H1 (cell line): Measurements from ENCODE around the gene ADAMTS17. TPM values are rescaled to one million over a fixed set of nuclear protein-coding genes. Genes with fewer than 3 reads are reported as not detected.

Source experiments
- CBX8 ChIP-seq: fragments of 300-800, 300-1000 bp; sonication (generic); IDR thresholded peaks from 2 replicates; pipeline ENCODE4 v1.7.1; 2016; ENCODE audit warnings: low read depth, low read length, borderline replicate concordance
- EZH2 ChIP-seq: fragments of 200-600 bp; sonication (generic); IDR thresholded peaks from 2 replicates; pipeline ENCODE4 v1.7.1; 2012; ENCODE audit warnings: low read depth, mild to moderate bottlenecking, moderate library complexity, low read length, inconsistent platforms; ENCODE audit not compliant: severe bottlenecking
- HDAC6 ChIP-seq: IDR thresholded peaks from one replicate; pipeline ENCODE4 v1.7.1; 2012; ENCODE audit warnings: low read depth, mild to moderate bottlenecking, inconsistent platforms, low read length, moderate library complexity
- NRF1 ChIP-seq: IDR thresholded peaks from 2 replicates; pipeline ENCODE4 v1.6.1; 2011; ENCODE audit warnings: mild to moderate bottlenecking, low read depth, low read length, improper control_type of control experiment
- SIRT6 ChIP-seq: IDR thresholded peaks from one replicate; pipeline ENCODE4 v1.7.1; 2012; ENCODE audit warnings: low read length, inconsistent platforms
- SP4 ChIP-seq: IDR thresholded peaks from 2 replicates; pipeline ENCODE4 v1.6.1; 2012; ENCODE audit warnings: low read length, inconsistent platforms
- SRF ChIP-seq: IDR thresholded peaks from 2 replicates; pipeline ENCODE4 v1.6.1; 2011; ENCODE audit warnings: mild to moderate bottlenecking, low read depth, low read length, moderate library complexity
- polyA plus RNA-seq, 7 experiments: library from polyadenylated mRNA; depleted of rRNA in 3 of 7; stranded (reverse) in 5 of 7; unstranded in 2 of 7; fragments of >200 nt in 5 of 7; fragments of 200-250 nt in 2 of 7; gene quantifications; 1 replicate in 5 of 7; 2 replicates in 1 of 7; 4 replicates in 1 of 7; pipeline versions ENCODE4 v1.2.1 to v1.2.3, GENCODE V29; 2011 to 2013; ENCODE audit warnings: missing spikeins in 2 of 7, mixed read lengths in 2 of 7
- total RNA-seq: library from RNA; stranded (reverse); fragmentation: NEBNext Ultra II Directional; extraction: Animal tissue kit (Norgen Biotek cat#: 25700); gene quantifications from 2 replicates; pipeline ENCODE4 v1.2.1, GENCODE V29; 2021
- TF ChIP-seq, protein P1 (sequence below): fragments of 300-600 bp; sonication (generic); IDR thresholded peaks from 2 replicates; pipeline ENCODE4 v1.7.1; 2012; ENCODE audit warnings: low read length, moderate library complexity, mild to moderate bottlenecking, inconsistent platforms; ENCODE audit not compliant: insufficient replicate concordance
- TF ChIP-seq, protein P2 (sequence below): IDR thresholded peaks from 2 replicates; pipeline ENCODE4 v1.6.1; 2012; ENCODE audit warnings: inconsistent platforms
- TF ChIP-seq, protein P3 (sequence below): IDR thresholded peaks from 2 replicates; pipeline ENCODE4 v1.6.1; 2011; ENCODE audit warnings: low read depth, mild to moderate bottlenecking, low read length; ENCODE audit not compliant: insufficient read depth

ADAMTS17 gene
- total and polyA plus RNA-seq, 2 of the 8 experiments (the other 6 are each of a cell fraction or from before 2014, with no cell fraction given): 0.51 to 1.7 TPM

DNA sequence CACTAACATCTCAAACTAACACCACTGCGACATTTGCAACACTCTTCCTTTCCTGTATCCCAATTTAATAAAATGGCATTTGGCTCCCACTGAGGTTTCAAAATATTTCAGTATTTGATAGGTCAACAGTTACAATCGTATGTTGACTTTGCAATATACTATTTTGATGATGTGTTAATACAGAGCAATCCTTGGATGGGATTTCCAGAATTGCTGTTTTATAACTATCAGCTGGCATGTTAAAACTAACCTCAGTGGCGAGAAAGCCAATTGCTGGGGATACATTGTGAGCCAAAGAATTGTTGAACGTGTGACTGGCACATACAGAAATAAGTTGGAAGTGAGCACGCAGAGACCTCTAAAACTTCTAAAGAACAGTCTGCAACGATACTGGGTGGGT, 382.4 kb downstream of the ADAMTS17 start (continued):
- TF ChIP-seq, protein P1, sequence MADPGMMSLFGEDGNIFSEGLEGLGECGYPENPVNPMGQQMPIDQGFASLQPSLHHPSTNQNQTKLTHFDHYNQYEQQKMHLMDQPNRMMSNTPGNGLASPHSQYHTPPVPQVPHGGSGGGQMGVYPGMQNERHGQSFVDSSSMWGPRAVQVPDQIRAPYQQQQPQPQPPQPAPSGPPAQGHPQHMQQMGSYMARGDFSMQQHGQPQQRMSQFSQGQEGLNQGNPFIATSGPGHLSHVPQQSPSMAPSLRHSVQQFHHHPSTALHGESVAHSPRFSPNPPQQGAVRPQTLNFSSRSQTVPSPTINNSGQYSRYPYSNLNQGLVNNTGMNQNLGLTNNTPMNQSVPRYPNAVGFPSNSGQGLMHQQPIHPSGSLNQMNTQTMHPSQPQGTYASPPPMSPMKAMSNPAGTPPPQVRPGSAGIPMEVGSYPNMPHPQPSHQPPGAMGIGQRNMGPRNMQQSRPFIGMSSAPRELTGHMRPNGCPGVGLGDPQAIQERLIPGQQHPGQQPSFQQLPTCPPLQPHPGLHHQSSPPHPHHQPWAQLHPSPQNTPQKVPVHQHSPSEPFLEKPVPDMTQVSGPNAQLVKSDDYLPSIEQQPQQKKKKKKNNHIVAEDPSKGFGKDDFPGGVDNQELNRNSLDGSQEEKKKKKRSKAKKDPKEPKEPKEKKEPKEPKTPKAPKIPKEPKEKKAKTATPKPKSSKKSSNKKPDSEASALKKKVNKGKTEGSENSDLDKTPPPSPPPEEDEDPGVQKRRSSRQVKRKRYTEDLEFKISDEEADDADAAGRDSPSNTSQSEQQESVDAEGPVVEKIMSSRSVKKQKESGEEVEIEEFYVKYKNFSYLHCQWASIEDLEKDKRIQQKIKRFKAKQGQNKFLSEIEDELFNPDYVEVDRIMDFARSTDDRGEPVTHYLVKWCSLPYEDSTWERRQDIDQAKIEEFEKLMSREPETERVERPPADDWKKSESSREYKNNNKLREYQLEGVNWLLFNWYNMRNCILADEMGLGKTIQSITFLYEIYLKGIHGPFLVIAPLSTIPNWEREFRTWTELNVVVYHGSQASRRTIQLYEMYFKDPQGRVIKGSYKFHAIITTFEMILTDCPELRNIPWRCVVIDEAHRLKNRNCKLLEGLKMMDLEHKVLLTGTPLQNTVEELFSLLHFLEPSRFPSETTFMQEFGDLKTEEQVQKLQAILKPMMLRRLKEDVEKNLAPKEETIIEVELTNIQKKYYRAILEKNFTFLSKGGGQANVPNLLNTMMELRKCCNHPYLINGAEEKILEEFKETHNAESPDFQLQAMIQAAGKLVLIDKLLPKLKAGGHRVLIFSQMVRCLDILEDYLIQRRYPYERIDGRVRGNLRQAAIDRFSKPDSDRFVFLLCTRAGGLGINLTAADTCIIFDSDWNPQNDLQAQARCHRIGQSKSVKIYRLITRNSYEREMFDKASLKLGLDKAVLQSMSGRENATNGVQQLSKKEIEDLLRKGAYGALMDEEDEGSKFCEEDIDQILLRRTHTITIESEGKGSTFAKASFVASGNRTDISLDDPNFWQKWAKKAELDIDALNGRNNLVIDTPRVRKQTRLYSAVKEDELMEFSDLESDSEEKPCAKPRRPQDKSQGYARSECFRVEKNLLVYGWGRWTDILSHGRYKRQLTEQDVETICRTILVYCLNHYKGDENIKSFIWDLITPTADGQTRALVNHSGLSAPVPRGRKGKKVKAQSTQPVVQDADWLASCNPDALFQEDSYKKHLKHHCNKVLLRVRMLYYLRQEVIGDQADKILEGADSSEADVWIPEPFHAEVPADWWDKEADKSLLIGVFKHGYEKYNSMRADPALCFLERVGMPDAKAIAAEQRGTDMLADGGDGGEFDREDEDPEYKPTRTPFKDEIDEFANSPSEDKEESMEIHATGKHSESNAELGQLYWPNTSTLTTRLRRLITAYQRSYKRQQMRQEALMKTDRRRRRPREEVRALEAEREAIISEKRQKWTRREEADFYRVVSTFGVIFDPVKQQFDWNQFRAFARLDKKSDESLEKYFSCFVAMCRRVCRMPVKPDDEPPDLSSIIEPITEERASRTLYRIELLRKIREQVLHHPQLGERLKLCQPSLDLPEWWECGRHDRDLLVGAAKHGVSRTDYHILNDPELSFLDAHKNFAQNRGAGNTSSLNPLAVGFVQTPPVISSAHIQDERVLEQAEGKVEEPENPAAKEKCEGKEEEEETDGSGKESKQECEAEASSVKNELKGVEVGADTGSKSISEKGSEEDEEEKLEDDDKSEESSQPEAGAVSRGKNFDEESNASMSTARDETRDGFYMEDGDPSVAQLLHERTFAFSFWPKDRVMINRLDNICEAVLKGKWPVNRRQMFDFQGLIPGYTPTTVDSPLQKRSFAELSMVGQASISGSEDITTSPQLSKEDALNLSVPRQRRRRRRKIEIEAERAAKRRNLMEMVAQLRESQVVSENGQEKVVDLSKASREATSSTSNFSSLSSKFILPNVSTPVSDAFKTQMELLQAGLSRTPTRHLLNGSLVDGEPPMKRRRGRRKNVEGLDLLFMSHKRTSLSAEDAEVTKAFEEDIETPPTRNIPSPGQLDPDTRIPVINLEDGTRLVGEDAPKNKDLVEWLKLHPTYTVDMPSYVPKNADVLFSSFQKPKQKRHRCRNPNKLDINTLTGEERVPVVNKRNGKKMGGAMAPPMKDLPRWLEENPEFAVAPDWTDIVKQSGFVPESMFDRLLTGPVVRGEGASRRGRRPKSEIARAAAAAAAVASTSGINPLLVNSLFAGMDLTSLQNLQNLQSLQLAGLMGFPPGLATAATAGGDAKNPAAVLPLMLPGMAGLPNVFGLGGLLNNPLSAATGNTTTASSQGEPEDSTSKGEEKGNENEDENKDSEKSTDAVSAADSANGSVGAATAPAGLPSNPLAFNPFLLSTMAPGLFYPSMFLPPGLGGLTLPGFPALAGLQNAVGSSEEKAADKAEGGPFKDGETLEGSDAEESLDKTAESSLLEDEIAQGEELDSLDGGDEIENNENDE: no peak
- TF ChIP-seq SIRT6: no peak
- TF ChIP-seq CBX8: no peak
- no peak for TF ChIP-seq NRF1
- TF ChIP-seq, protein P2, sequence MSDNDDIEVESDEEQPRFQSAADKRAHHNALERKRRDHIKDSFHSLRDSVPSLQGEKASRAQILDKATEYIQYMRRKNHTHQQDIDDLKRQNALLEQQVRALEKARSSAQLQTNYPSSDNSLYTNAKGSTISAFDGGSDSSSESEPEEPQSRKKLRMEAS: no peak
- TF ChIP-seq HDAC6: no peak
- TF ChIP-seq, protein P3, sequence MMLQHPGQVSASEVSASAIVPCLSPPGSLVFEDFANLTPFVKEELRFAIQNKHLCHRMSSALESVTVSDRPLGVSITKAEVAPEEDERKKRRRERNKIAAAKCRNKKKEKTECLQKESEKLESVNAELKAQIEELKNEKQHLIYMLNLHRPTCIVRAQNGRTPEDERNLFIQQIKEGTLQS: no peak
- no peak for TF ChIP-seq SRF
- TF ChIP-seq EZH2: no peak
- no peak for TF ChIP-seq SP4
